Endodermal cell (in vitro differentiated cells): ENCODE results near the gene CTIF. TPM values are rescaled to one million over a fixed set of nuclear protein-coding genes. Genes with fewer than 3 reads are reported as not detected.

Experiments
- DNase-seq: peaks from one replicate; pipeline ENCODE4 v3.0.0-alpha.2; 2017
- H3K27ac ChIP-seq: 2 replicates; pipeline ENCODE4 v1.5.1; 2013; ENCODE audit warnings: mild to moderate bottlenecking, low read depth, low read length, moderate library complexity
- H3K27me3 ChIP-seq: 2 replicates; pipeline ENCODE4 v1.6.1; 2013; ENCODE audit warnings: mild to moderate bottlenecking, low read length, moderate library complexity; ENCODE audit not compliant: insufficient read depth, control insufficient read depth, poor library complexity, severe bottlenecking
- H3K36me3 ChIP-seq: 2 replicates; pipeline ENCODE4 v1.7.0; 2013; ENCODE audit warnings: mild to moderate bottlenecking, low read length, moderate library complexity; ENCODE audit not compliant: control insufficient read depth, insufficient read depth
- H3K4me1 ChIP-seq: one replicate; pipeline ENCODE4 v1.7.0; 2013; ENCODE audit warnings: low read length; ENCODE audit not compliant: control insufficient read depth, insufficient read depth
- H3K4me3 ChIP-seq: 2 replicates; pipeline ENCODE4 v1.5.1; 2013; ENCODE audit warnings: mild to moderate bottlenecking, low read length, moderate library complexity
- H3K9ac ChIP-seq: 2 replicates; pipeline ENCODE4 v1.6.1; 2013; ENCODE audit warnings: mild to moderate bottlenecking, low read length, moderate library complexity; ENCODE audit not compliant: poor library complexity, severe bottlenecking; ENCODE audit errors: extremely low read depth
- H3K9me3 ChIP-seq: 2 replicates; pipeline ENCODE4 v1.6.1; 2013; ENCODE audit warnings: mild to moderate bottlenecking, low read length, moderate library complexity; ENCODE audit not compliant: control insufficient read depth
- H3K27ac Mint-ChIP-seq: 2 replicates; pipeline ENCODE4 v1.8.0; 2020; ENCODE audit warnings: mixed read lengths
- H3K27me3 Mint-ChIP-seq: 2 replicates; pipeline ENCODE4 v1.8.0; 2021; ENCODE audit warnings: mild to moderate bottlenecking, mixed read lengths; ENCODE audit not compliant: insufficient read depth
- H3K36me3 Mint-ChIP-seq: 2 replicates; pipeline ENCODE4 v1.8.0; 2020; ENCODE audit warnings: low read depth, mixed read lengths
- H3K4me1 Mint-ChIP-seq: 2 replicates; pipeline ENCODE4 v1.8.0; 2020; ENCODE audit warnings: mixed read lengths
- H3K4me3 Mint-ChIP-seq: 2 replicates; pipeline ENCODE4 v1.8.0; 2020; ENCODE audit warnings: mild to moderate bottlenecking, moderate library complexity, mixed read lengths
- H3K9me3 Mint-ChIP-seq: 2 replicates; pipeline ENCODE4 v1.8.0; 2020; ENCODE audit warnings: mild to moderate bottlenecking, mixed read lengths
- CTCF ChIP-seq: fragments of 200-600 bp; sonication (generic); conservative IDR thresholded peaks from 2 replicates; pipeline ENCODE4 v1.5.0; 2021; ENCODE audit warnings: antibody characterized with exemption, mild to moderate bottlenecking
- WGBS, 2 experiments: methylation state at CpG; one replicate each; pipeline versions ENCODE4 v1.1.5 to v1.1.7; 2013; ENCODE audit warnings: missing lambda C conversion rate in 2 of 2, mixed read lengths in 1 of 2; ENCODE audit not compliant: insufficient coverage in 1 of 2, insufficient read length in 1 of 2; 5-methylcytosine and 5-hydroxymethylcytosine counted together
- total RNA-seq, 2 donors: library from RNA; stranded (reverse); fragmentation: NEBNext Ultra II Directional in 1 of 2; extraction: Animal tissue kit (Norgen Biotek cat#: 25700) in 1 of 2; gene quantifications; 2 replicates in 1 of 2; 3 replicates in 1 of 2; pipeline ENCODE4 v1.2.1, GENCODE V29; 2021

CTIF gene
- total RNA-seq, 2 donors from 2014 or later = 33.8 to 41.6 TPM

DNA sequence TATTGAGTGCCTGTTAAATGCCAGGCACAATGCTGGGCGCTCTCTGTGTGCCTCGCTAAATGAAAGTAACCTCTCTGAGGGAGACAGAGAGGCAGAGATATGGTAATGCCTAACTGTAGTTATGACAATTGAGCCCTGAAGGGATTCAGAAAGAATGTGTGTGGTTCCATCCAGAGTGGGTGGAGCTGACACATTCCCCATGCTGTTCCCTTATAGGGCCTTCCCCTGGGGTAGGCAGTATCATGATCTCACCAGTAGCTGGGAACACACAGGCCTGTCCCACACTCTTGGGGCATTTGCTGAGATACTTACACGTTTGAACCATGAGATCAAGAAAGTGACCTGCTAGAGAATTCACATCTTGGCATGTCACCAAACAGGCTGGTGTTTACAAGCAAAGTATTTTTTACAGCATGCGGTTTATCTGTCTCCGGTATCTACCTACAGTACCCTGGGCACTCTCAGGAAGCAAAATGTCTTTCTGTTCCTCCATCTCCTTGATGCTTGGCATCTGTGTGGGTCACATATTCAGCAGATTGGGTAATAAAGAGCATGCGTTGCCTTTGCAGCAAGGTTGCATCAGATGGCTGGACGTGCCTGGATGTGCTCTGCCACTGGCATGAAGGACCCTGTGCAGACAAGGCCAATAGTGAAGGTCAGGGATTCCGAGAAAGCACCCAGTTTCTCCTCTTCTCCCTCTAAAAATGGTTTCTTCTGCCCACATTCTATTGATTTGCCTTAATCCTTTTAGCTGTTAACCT lies 9.4 kb downstream of the CTIF start:
- Mint-ChIP-seq H3K4me1 (peaks cover 57% of the 10 kb centered on the region), H3K4me3 (no peak overlapping the region), H3K36me3 (peaks cover 23% of the 10 kb centered on the region), H3K27ac (peak overlapping the region; percentile 92), H3K9me3 (no peaks in the 10 kb centered on the region), H3K27me3 (no peaks in the 10 kb centered on the region)
- no peak for TF ChIP-seq CTCF
- DNase-seq = peak; percentile 88
- Histone ChIP-seq H3K9ac (no peak overlapping the region), H3K4me3 (no peak overlapping the region), H3K27me3 (no peaks in the 10 kb centered on the region), H3K36me3 (peaks cover 25% of the 10 kb centered on the region), H3K4me1 (peaks cover 29% of the 10 kb centered on the region), H3K9me3 (no peaks in the 10 kb centered on the region), H3K27ac (no peak overlapping the region)
- WGBS, 2 experiments = 73 to 79% methylated on average over 8 of the region's 8 CpGs

- H3K4me1 Mint-ChIP-seq = peaks cover 49% of the 10 kb centered on the region
- no peaks in the 10 kb centered on the region for H3K9me3 ChIP-seq
- peaks cover 25% of the 10 kb centered on the region for H3K36me3 ChIP-seq
- H3K27me3 ChIP-seq = no peaks in the 10 kb centered on the region
- H3K9me3 Mint-ChIP-seq = no peaks in the 10 kb centered on the region
- no peaks in the 10 kb centered on the region for H3K27me3 Mint-ChIP-seq
- no peak overlapping the region for H3K4me3 Mint-ChIP-seq
- H3K4me1 ChIP-seq = peaks cover 29% of the 10 kb centered on the region
- no peak overlapping the region for H3K9ac ChIP-seq
- H3K4me3 ChIP-seq = no peak overlapping the region
- no peak for TF ChIP-seq CTCF
- no peak for DNase-seq
- 88 to 92% methylated on average over 2 to 4 of the region's 4 CpGs for WGBS, 2 experiments
- no peak overlapping the region for H3K27ac ChIP-seq
- H3K27ac Mint-ChIP-seq = no peak overlapping the region
- H3K36me3 Mint-ChIP-seq = peaks cover 25% of the 10 kb centered on the region
These were observed 10.1 kb downstream of the CTIF start for GRCh38 chr18:48548921-48549320.

DNA sequence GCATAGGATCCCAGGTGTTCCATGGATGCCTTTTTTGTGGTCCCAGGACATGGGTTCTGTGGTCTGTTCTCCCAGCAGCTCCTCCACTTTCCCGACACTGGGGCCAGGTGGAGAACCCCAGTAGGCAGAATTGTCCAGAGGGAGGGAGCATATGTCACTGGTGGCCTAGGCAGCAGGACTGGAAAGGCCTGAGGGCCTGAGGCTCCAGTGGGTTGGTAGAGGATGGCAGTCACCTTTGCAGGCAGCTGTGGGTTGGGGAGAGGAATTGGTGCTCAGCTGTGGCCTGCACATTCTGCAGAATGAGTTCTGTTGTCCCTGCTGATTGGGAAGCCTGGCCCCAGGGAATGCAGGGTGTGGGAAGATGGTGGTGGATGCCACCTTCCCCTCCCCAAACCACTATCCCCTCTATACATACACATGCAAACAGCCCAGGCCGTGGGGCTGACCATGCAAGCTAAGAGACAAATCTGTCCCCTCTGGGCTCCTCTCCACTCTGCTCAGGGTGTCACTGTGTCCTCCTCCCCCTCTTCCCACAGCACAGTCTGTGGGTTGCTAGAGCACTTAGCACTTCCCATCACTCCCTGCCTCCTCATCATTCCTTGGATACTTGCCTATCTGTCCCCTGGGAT lies 11.4 kb downstream of the CTIF start:
- H3K9me3 ChIP-seq = no peaks in the 10 kb centered on the region
- Mint-ChIP-seq H3K9me3 (no peaks in the 10 kb centered on the region), H3K27ac (no peak overlapping the region), H3K4me3 (no peak overlapping the region), H3K27me3 (no peaks in the 10 kb centered on the region), H3K36me3 (peaks cover 25% of the 10 kb centered on the region), H3K4me1 (peaks cover 38% of the 10 kb centered on the region)
- WGBS, 2 experiments = 96 to 100% methylated on average over 1 to 2 of the region's 2 CpGs
- no peak overlapping the region for H3K27ac ChIP-seq
- no peak for TF ChIP-seq CTCF
- H3K4me1 ChIP-seq = peaks cover 28% of the 10 kb centered on the region
- H3K27me3 ChIP-seq = no peaks in the 10 kb centered on the region
- H3K36me3 ChIP-seq = peaks cover 24% of the 10 kb centered on the region
- H3K9ac ChIP-seq = no peak overlapping the region
- DNase-seq = peak; percentile 38
- H3K4me3 ChIP-seq = no peak overlapping the region
